Brain microvascular endothelial cell (primary cell): ENCODE measurements around the gene CHCHD3.

Source experiments
- DNase-seq: peaks from one replicate; pipeline ENCODE4 v3.0.0-alpha.2; 2020
- H3K27ac ChIP-seq: fragments of 250-450 bp; sonication (Bioruptor Pico); 2 replicates; pipeline ENCODE4 v1.5.1; 2020; ENCODE audit warnings: mild to moderate bottlenecking, moderate library complexity
- H3K27me3 ChIP-seq: fragments of 250-450 bp; sonication (Bioruptor Pico); replicated peaks from 2 replicates; pipeline ENCODE4 v1.5.1; 2020; ENCODE audit warnings: mild to moderate bottlenecking
- H3K36me3 ChIP-seq: fragments of 250-450 bp; sonication (Bioruptor Pico); replicated peaks from 2 replicates; pipeline ENCODE4 v1.5.1; 2020; ENCODE audit warnings: mild to moderate bottlenecking
- H3K4me3 ChIP-seq: 2 replicates; pipeline ENCODE4 v1.5.1; 2011; ENCODE audit warnings: low read depth, mild to moderate bottlenecking, control low read depth, low read length, moderate library complexity
- CTCF ChIP-seq: IDR thresholded peaks from 2 replicates; pipeline ENCODE4 v1.5.1; 2011; ENCODE audit warnings: low read depth, mild to moderate bottlenecking, moderate library complexity, low read length, control low read depth, inconsistent platforms; ENCODE audit errors: missing control alignments
- in situ Hi-C: cut with HindIII; loops from 2 replicates; pipeline ENCODE4 v1.10.0; 2017; ENCODE audit warnings: low sequenced_read_pairs, low pct_ligation_motif_present

CHCHD3 gene

DNA sequence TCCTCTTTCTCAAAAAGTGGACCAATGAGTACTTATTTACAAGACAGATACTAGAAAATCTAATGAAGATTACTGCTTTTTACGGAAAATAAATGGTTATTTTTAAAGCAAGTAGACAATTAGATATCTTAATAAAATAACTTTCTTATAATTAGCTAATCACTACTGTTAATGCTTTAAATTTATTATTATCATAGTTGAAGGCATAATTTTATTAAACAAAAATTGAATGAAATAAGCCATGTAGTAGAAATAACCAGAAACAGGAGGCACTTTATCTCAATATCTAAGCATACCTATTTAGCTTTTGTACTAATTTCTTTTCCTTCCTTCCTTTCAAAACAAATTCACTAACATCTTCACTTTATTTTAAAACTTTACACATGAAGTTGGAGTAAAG is 134.9 kb downstream of the CHCHD3 start:
- TF ChIP-seq CTCF, result no peak
- in situ Hi-C loops, result no loop called here
- DNase-seq, result no peak
- Histone ChIP-seq H3K4me3 (no peak overlapping the region), H3K27me3 (no peaks in the 10 kb centered on the region), H3K36me3 (no peaks in the 10 kb centered on the region), H3K27ac (no peak overlapping the region)

DNA sequence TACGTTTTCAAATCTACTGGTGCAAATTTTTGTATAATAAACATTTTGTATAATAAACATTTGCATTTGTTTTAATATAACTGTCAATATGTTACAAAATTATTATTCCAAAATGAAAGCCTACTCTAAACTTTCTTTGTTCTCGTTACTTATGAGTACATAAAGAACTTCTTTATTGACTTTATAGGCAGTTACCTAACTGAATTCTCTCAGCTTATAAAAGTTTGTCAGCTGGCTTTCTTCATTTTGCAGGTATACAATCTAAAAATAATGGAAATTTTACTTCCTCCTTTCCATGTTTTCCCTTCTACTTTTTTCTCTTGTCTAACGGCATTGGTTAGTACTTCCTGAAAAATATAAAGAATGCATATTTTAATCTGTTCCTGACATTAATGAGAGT is 137.1 kb downstream of the CHCHD3 start:
- Histone ChIP-seq H3K36me3 (no peaks in the 10 kb centered on the region), H3K4me3 (no peak overlapping the region), H3K27ac (no peak overlapping the region), H3K27me3 (no peaks in the 10 kb centered on the region)
- no peak for TF ChIP-seq CTCF
- no peak for DNase-seq
- in situ Hi-C loops, result no loop called here

- in situ Hi-C loops, result no loop called here
- no peak for DNase-seq
- Histone ChIP-seq H3K36me3 (no peaks in the 10 kb centered on the region), H3K27ac (no peak overlapping the region), H3K4me3 (no peak overlapping the region), H3K27me3 (no peaks in the 10 kb centered on the region)
- TF ChIP-seq CTCF, result no peak
These were observed 138.2 kb downstream of the CHCHD3 start for GRCh38 chr7:132943645-132944044.

DNA sequence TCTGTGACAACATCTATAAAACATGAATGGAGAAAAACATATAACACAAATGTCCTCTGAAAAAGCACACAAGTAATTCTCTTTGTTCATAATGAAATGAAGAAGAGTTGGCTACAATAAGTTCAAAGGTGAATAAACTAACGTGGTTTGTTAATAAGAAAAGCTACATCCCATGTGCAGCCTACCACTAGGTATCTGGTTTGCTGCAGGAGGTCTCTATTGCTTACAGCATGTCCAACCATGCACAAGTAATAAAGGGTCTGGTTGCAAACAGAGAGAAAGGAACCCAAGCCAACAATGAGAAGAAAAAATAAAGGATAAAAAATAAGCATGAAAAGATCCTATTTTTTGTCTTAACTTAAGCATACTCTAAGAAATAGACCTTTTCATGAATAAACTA is 139.2 kb downstream of the CHCHD3 start:
- DNase-seq, result no peak
- TF ChIP-seq CTCF, result no peak
- no peaks in the 10 kb centered on the region for H3K27me3 ChIP-seq
- H3K36me3 ChIP-seq, result no peaks in the 10 kb centered on the region
- H3K27ac ChIP-seq, result no peak overlapping the region
- H3K4me3 ChIP-seq, result no peak overlapping the region
- in situ Hi-C loops, result no loop called here

DNA sequence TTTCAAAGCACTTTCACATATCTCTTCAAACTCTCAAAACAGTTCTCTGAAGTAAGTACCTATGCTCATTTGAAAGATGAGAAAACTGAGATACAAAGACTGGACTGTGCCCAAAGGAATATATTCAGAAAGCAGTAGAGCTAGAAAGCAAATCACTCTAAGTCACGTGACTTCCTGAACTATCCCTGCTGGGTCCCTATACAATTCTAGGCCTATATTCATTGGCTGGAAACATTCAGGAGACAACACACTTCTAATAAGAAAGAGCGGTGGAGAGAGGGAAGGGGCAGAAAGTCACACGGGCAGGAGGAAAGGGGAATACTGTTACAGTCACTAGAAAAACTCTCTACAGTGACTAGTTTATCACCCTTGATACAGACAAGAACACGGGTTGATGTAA is 140.0 kb downstream of the CHCHD3 start:
- no peak overlapping the region for H3K27ac ChIP-seq
- no peak for DNase-seq
- no peaks in the 10 kb centered on the region for H3K27me3 ChIP-seq
- no peaks in the 10 kb centered on the region for H3K36me3 ChIP-seq
- no peak overlapping the region for H3K4me3 ChIP-seq
- no peak for TF ChIP-seq CTCF
- in situ Hi-C loops, result no loop called here

DNA sequence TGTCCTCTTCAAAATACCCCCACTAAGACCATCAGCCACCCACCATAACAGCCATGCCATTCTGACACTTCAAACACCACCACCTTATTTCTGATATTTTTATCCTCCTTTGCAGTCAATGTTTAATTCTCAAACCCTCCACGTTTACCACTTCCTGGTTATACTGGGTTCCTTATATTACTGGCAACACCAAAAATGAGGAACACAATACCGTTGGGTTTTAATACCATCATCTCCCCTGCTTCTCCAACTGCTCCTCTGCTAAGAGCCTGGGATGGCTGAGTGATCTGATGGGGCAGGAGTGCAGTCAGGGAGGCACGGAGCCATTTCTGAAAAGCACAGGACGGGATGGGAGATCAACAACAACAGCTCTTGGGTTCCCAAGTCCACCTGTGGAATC is 140.5 kb downstream of the CHCHD3 start:
- H3K36me3 ChIP-seq, result no peaks in the 10 kb centered on the region
- no peak overlapping the region for H3K27ac ChIP-seq
- no peak overlapping the region for H3K4me3 ChIP-seq
- in situ Hi-C loops, result no loop called here
- no peaks in the 10 kb centered on the region for H3K27me3 ChIP-seq
- TF ChIP-seq CTCF, result no peak
- no peak for DNase-seq
